Measurements from ENCODE around the gene SLC6A11. TPM values are rescaled to one million over a fixed set of nuclear protein-coding genes. Genes with fewer than 3 reads are reported as not detected.

The SLC6A11 gene
- total and polyA plus RNA-seq, 2 of the 8 experiments (the other 6 are each of a cell fraction or from before 2014, with no cell fraction given), result 0.78 to 1.5 TPM

DNA sequence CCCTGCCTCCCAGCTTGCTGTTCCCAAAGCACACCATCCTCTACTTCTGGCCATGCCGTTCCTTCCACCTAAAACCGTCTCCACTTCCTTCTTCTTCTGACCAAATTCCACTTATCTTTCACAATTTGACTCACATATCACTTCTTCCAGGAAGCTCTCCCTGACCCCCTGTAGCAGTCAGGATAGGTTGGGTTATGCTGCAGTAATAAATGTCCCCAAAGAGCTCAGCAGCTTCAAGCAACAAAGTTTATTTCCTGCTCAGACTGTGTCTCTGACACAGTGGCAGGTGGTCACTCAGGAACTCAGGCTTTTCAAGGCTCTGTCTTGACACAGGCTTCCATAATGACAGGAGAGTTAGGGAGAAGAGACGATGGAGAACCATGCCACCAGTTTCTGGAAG, 27.4 kb downstream of the SLC6A11 start (continued):
- TF ChIP-seq, protein P1, sequence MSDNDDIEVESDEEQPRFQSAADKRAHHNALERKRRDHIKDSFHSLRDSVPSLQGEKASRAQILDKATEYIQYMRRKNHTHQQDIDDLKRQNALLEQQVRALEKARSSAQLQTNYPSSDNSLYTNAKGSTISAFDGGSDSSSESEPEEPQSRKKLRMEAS (IDR thresholded peaks at IDR 0.05), result no peak
- TF ChIP-seq RXRA (IDR thresholded peaks at IDR 0.05; ENCODE audit: insufficient read depth, low read depth, low read length) (no peak), RAD21 (IDR thresholded peaks at IDR 0.05 in 1 of 2, conservative IDR thresholded peaks at IDR 0.05 in 1 of 2; ENCODE audit: low read depth in 2 of 2, low read length in 2 of 2) (no peak), CTBP2 (IDR thresholded peaks at IDR 0.05; ENCODE audit: borderline replicate concordance, insufficient read depth, insufficient read length, low read length) (no peak), CBX8 (IDR thresholded peaks at IDR 0.05; ENCODE audit: borderline replicate concordance, low read depth, low read length) (no peak), JUND (IDR thresholded peaks at IDR 0.05; ENCODE audit: low read length) (no peak), RFX5 (IDR thresholded peaks at IDR 0.05; ENCODE audit: borderline replicate concordance, low read depth, low read length) (no peak)

All from H1 (cell line).